Neural cell (in vitro differentiated cells): ENCODE results near the gene RPS6KA5.

Experiments used
- EP300 ChIP-seq: fragments of 450-650 bp; conservative IDR thresholded peaks from 2 replicates; pipeline ENCODE4 v1.6.1; 2014; ENCODE audit warnings: antibody characterized with exemption, mild to moderate bottlenecking, moderate library complexity; ENCODE audit not compliant: poor library complexity, severe bottlenecking
- EZH2 ChIP-seq: fragments of 200-600, 300-800 bp; shearing (Covaris generic), sonication (generic); IDR thresholded peaks from 2 replicates; pipeline ENCODE4 v1.6.1; 2014; ENCODE audit warnings: antibody characterized with exemption, low read length, borderline replicate concordance, mild to moderate bottlenecking; ENCODE audit not compliant: insufficient read depth, poor library complexity, severe bottlenecking
- POLR2AphosphoS5 ChIP-seq: IDR thresholded peaks from 2 replicates; pipeline ENCODE4 v1.6.1; 2012
- RAD21 ChIP-seq: fragments of 450-650 bp; conservative IDR thresholded peaks from 2 replicates; pipeline ENCODE4 v1.6.1; 2014; ENCODE audit warnings: antibody characterized with exemption, mild to moderate bottlenecking, moderate library complexity
- TAF1 ChIP-seq: IDR thresholded peaks from 2 replicates; pipeline ENCODE4 v1.6.1; 2012; ENCODE audit warnings: low read depth
- TF ChIP-seq, protein P1 (sequence below): fragments of 450-650 bp; IDR thresholded peaks from 2 replicates; pipeline ENCODE4 v1.5.1; 2014; ENCODE audit warnings: antibody characterized with exemption, mild to moderate bottlenecking, moderate library complexity; ENCODE audit not compliant: poor library complexity, severe bottlenecking

DNA sequence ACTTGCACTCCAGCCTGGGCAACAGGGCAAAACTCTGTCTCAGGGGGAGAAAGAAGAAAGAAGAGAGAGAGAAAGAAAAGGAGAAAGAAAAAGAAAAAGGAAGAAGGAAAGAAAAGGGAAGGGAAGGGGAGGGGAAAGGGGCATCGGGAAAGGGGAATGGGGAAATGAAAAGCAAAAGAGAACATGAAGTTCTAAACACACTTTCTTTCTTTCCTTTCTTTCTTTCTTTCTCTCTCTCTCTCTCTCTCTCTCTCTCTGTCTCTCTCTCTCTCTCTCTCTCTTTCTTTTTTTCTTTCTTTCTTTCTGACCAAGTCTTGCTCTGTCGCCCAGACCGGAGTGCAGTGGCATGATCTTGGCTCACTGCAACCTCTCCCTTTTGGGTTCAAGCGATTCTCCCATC lies 76.9 kb downstream of the RPS6KA5 start:
- TF ChIP-seq, protein P1, sequence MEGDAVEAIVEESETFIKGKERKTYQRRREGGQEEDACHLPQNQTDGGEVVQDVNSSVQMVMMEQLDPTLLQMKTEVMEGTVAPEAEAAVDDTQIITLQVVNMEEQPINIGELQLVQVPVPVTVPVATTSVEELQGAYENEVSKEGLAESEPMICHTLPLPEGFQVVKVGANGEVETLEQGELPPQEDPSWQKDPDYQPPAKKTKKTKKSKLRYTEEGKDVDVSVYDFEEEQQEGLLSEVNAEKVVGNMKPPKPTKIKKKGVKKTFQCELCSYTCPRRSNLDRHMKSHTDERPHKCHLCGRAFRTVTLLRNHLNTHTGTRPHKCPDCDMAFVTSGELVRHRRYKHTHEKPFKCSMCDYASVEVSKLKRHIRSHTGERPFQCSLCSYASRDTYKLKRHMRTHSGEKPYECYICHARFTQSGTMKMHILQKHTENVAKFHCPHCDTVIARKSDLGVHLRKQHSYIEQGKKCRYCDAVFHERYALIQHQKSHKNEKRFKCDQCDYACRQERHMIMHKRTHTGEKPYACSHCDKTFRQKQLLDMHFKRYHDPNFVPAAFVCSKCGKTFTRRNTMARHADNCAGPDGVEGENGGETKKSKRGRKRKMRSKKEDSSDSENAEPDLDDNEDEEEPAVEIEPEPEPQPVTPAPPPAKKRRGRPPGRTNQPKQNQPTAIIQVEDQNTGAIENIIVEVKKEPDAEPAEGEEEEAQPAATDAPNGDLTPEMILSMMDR = no peak
- no peak for TF ChIP-seq TAF1
- no peak for TF ChIP-seq EP300
- no peak for TF ChIP-seq EZH2
- no peak for TF ChIP-seq RAD21
- TF ChIP-seq POLR2AphosphoS5 = no peak
